ENCODE results near the gene PDZD7.

- TF ChIP-seq, protein P1, sequence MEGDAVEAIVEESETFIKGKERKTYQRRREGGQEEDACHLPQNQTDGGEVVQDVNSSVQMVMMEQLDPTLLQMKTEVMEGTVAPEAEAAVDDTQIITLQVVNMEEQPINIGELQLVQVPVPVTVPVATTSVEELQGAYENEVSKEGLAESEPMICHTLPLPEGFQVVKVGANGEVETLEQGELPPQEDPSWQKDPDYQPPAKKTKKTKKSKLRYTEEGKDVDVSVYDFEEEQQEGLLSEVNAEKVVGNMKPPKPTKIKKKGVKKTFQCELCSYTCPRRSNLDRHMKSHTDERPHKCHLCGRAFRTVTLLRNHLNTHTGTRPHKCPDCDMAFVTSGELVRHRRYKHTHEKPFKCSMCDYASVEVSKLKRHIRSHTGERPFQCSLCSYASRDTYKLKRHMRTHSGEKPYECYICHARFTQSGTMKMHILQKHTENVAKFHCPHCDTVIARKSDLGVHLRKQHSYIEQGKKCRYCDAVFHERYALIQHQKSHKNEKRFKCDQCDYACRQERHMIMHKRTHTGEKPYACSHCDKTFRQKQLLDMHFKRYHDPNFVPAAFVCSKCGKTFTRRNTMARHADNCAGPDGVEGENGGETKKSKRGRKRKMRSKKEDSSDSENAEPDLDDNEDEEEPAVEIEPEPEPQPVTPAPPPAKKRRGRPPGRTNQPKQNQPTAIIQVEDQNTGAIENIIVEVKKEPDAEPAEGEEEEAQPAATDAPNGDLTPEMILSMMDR (IDR thresholded peaks at IDR 0.05), result no peak
- TF ChIP-seq POLR2A (IDR thresholded peaks at IDR 0.05) (no peak), EP300 (IDR thresholded peaks at IDR 0.05) (no peak)
These were observed 13.2 kb upstream of the PDZD7 start for GRCh38 chr10:101044117-101044516.

Data from ovary (tissue), 3 donors.